ENCODE measurements around the gene UBA5.

UBA5 gene

GRCh38 chr3:132655471-132655870, 4.7 kb upstream of the UBA5 start:
- DNase-seq = no peak

DNA sequence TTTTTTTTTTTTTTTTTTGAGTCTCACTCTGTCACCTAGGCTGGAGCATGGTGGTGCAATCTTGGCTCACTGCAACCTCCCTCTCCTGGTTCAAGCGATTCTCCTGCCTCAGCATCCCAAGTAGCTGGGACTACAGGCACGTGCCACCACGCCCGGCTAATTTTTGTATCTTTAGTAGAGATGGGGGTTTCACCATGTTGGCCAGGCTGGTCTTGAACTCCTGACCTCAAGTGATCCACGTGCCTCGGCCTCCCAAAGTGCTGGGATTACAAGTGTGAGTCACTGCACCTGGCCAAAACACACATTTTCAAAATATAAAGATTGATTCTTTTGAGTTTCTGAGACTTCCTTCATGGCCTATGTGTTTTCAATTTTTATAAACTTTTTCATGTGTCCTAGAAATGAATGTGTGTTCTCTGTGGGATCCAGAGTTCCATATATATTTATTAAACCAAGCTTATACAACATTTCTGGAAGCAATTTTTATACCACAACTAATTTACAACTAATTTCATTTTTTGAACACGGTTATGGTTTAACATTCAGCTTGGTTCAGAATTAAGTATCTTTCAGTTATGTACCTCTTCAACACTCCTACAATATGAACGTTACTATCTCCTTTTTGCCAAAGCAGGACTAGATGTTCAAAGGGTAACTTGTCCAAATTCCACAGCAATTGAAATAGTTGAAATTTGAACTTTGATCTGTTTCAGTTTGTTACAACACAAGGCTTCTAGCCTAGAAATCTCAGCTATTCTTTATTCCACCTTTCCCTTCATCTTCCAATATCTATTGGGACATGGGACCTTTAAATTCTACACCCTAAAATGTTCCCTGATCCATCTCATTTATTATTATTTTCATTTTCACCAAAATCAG, 2.0 kb upstream of the UBA5 start:
- no peak for DNase-seq

DNA sequence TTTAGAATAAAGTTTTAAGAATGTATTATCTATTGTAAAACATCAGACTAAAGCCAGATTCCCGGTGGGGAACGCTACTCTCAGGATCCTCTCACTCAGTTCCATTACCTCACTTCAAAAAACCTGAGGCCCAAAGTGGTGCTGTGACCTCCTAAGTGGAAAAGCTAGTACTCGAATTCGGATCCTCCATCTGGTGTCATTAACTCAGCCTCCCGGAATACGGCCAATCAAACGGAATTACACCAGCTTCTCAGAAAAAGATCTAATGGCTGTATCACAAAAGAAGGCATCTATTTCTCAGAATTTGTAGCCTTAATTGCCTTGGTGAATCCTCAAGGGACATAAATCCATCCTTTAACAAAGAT, 1.1 kb upstream of the UBA5 start:
- no peak for DNase-seq

- peak; percentile 27 to 49 for DNase-seq
Observed at GRCh38 chr3:132659365-132660051, 621 bp upstream of the UBA5 start, which contains the start of gene ACAD11. TSS of gene ACAD11 (minus strand) at chr3:132659809. CDS start at chr3:132659751, 58 bp downstream.

- no peak for DNase-seq
Observed at GRCh38 chr3:132660811-132661070, 612 bp downstream of the UBA5 start.

- no peak for DNase-seq
Observed at GRCh38 chr3:132661101-132661500, 972 bp downstream of the UBA5 start.

DNA sequence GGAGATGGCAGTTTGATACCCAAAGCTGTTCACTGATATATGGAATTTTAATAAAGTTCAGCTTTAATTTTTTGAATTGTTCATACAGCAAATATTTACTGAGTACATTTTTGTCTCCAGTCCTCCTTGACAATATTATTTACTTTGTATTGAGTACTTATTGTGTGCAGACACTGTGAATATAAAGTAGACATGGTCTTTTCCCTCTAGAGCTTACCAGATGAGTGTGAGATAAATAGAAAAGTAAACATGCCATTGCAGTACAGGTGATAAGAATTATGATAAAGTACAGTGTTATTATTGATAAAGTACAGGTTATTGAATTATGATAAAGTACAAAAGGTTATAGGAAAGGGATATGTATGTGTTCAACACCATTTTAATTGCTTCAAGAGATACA, 2.1 kb downstream of the UBA5 start:
- no peak for DNase-seq

GRCh38 chr3:132665230-132665745, 5.2 kb downstream of the UBA5 start:
- no peak for DNase-seq

DNA sequence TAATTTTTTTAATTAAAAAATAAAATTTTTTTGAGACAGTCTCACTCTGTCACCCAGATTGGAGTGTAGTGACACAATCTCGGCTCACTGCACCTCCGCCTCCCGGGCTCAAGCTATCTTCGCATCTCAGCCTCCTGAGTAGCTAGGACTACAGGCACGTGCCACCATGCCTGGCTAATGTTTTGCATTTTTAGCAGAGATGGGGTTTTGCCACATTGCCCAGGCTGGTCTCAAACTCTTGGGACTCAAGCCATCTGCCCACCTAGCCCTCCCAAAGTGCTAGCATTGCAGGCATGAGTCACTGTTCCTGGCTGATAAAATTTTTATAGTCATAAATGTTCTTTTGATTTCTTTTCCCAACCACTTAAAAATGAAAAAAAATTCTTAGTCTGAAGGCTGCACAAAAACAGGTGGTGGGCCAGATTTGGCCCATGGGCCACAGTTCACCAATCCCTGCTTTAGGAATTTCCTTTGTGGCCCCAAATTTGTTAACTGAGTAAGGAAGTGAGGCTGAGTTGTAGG, 9.2 kb downstream of the UBA5 start:
- DNase-seq = no peak

DNA sequence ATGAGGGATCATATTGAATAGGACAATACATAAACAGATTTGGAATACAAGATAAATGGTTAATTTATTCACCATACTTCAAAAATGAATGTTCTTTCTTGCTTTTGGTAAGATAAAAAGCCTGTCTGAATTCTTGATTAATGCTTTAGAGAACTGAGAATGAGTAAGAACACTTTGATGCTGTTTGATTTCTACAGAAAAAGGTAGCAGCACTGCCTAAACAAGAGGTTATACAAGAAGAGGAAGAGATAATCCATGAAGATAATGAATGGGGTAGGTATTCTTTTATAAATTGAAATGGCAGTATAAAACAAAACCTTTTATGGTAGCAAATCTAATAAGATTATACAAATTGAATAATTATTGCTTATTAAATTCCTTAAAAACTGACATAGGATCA, 15.3 kb downstream of the UBA5 start:
- DNase-seq = no peak

DNA sequence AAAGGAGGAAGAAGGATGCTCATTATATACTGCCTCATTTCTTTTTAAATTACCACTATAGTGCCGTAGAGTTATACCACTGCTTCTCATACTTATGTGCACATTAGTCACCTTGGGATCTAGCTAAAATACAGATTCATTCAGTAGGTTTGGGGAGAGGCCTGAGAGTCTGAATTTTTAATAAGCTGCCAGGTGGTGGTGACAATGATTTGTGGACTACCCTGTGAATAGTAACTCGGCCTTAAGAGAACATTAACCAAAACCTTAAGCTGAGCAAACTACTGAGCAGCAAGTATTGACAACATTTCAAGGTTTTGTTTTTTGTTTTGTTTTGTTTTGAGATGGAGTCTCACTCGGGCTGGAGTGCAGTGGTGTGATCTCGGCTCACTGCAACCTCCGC, 19.8 kb downstream of the UBA5 start:
- no peak for DNase-seq

DNA sequence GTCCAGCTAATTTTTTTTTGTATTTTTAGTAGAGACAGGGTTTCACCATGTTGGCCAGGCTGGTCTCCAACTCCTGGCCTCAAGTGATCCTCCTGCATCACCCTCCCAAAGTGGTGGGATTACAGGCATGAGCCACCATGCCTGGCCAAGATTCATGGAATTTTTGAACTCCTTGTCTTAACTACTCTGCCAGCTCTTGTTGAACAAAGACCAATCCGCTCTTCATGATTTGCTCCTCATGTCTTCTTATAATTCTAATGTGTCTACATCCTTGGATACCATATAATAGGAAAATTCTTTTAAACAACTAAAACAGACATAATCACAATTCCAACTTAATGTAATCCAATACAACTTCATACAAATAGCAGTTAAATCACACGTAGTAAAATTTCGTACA, 21.3 kb downstream of the UBA5 start:
- DNase-seq = no peak

- peak; percentile 46 to 48 for DNase-seq
Observed at GRCh38 chr3:132682201-132682600, 22.1 kb downstream of the UBA5 start.

DNA sequence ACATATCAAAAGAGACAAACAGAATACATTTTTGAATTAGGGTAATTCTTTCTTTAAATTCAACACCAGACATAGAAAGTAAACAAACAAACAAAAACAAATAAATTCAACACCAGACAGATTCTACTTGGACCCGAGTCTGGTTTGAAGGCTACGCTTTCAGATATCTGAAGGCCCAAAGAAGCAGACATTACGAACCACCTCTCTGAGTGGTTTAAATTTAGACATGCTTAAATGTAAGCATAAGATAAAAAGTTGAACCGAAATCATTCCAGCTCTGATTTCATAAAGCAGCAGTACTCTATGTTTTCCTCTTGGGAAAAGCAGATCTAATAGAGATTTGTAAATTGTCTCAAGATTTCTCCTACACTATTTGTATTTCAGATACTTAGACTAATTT, 29.9 kb downstream of the UBA5 start:
- DNase-seq = no peak

DNA sequence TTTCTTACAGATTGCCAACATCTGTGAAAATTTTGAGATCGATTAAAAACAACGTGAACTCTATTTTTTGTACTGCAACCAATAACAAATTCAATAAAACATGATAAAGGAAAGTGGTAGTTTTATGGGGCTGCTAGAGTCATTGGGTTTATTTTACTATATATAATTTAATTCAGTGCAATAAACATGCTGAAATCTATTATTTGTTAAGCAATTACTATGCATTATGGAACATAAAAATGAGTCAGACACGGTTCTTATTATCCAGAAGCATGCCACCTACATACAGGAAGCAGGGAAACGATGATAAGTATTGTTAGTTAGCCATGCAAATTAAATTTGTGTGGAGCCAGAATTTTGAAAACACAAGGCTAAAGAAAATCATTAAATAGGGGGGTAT, 34.9 kb downstream of the UBA5 start:
- no peak for DNase-seq

GRCh38 chr3:132695422-132695821, 35.3 kb downstream of the UBA5 start:
- DNase-seq = no peak

DNA sequence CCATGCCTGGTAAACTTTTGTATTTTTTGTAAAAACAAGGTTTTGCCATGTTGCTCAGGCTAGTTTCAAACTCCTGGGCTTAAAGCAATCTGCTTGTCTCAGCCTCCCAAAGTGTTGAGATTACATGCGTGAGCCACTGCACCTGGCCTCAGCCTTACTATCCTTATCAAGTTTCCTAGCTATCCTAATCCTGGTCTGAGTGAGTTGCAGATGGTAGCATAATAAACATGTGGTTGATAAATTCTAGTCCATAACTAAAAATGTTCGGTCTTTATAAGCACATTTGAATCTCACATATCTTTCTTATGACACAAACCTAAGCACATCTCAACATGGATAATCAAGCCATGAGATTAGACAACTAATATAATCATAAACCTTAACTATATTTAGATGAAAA, 43.6 kb downstream of the UBA5 start:
- DNase-seq = no peak

- DNase-seq = no peak
Observed at GRCh38 chr3:132709761-132710160, 49.6 kb downstream of the UBA5 start.

DNA sequence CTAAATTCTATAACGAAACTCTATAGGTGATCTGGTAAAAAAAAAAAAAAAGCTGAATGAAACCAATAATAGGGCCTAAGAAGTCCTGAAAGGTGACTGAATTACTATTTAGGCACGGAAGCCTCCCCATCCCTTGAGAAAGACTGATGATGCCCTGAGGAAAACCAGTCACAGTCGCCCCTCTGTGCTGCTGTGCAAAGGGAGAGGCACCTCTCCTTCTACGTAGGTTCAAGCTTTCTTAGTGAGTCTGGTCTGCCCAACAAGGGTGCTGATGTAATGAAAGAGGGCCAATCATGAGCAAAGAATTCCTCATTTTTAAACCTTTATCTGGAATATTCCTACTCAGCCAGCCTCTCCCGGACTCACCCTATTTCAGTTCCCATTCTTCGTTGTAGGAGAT, 50.2 kb downstream of the UBA5 start:
- no peak for DNase-seq

GRCh38 chr3:132713977-132714727, 54.0 kb downstream of the UBA5 start:
- no peak for DNase-seq

- DNase-seq = no peak
Observed at GRCh38 chr3:132716372-132716771, 56.2 kb downstream of the UBA5 start.

- DNase-seq = no peak
Observed at GRCh38 chr3:132720228-132720627, 60.1 kb downstream of the UBA5 start.

DNA sequence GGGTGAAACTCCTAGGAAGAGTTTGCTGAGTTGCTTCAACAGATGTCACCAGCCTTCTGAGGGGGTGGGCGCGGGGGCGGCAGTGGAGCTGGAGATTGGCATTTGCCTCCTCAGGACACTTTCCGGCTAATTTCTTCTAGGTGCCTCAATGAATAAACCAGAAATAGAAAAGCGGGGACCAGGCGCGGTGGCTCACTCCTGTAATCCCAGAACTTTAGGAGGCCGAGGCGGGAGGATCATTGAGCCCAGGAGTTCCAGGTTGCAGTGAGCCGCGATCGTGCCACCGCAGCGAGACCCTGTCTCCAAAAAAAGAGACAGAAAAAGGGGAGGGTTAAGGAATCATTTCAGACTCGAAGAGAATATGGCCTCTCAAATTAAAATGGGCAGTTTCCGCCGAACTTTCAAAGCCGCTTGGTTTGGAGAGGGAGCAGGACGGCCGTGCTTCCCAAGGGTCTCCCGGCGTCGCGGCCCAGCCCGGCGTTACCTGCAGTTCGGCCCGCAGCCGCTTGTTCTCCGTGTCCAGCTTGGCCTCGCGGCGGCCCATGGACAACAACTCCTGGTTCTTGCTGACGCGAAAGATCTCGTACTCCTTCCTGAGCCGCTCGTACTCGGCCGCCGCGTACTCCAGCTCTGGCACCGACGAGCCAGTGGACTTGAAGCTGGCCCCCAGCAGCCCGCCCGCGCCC, 61.5 kb downstream of the UBA5 start:
- peak in 1 of 2 experiments; percentile 45 for DNase-seq

Data from NCI-H1930 (cell line).